ENCODE measurements around the gene LRRC15.

LRRC15 gene

DNA sequence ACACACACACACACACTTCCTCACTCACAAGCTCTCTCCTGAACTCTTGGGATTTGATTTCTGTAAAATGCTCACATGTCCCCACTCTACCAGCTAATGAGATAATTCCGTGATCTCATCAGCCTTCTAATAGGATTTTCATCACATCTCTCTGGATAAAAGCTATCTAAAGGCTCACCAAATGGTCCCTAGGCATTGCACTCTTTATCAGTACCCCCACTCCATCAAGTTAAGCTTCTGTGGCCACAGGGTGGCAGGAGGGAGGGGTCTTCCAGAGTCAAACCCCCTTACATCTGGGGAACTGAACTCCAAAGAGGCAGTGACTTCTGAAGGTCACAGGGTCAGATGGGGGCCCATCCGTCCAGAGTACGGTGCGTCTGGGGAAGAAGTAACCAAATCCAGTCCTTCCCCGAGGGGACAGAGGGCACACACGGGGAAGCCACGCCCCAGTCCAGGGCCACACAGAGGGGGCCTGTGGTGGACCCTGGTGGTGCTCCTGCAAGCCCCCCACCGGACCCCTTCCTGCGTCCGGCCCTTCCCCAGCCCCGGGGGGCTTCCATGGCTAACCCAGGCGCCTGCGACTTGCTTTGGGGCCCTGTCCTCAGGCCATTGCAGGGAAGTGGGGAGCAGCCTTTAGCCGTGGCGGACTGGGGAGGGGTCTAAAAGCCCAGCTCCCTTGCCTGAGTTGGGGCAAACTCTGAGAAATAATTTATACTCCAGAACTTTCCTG, 44.0 kb downstream of the LRRC15 start:
- H3K36me3 Mint-ChIP-seq: no peaks in the 10 kb centered on the region
- no peak for ATAC-seq
- DNase-seq (ENCODE audit: low spot score in 2 of 2): no peak
- H3K4me3 Mint-ChIP-seq: no peak overlapping the region
- H3K27ac Mint-ChIP-seq: no peak overlapping the region
- H3K4me1 Mint-ChIP-seq: no peaks in the 10 kb centered on the region
- no peaks in the 10 kb centered on the region for H3K9me3 Mint-ChIP-seq

- Mint-ChIP-seq H3K36me3 (no peaks in the 10 kb centered on the region), H3K9me3 (no peaks in the 10 kb centered on the region), H3K4me3 (no peak overlapping the region), H3K27ac (no peak overlapping the region), H3K4me1 (no peaks in the 10 kb centered on the region)
- DNase-seq (ENCODE audit: low spot score in 2 of 2) (no peak), ATAC-seq (no peak)
These were observed 44.7 kb downstream of the LRRC15 start for GRCh38 chr3:194324823-194325327.

GRCh38 chr3:194323785-194324735, 45.5 kb downstream of the LRRC15 start:
- H3K27ac Mint-ChIP-seq: no peak overlapping the region
- ATAC-seq: peak; percentile 87
- H3K9me3 Mint-ChIP-seq: peaks cover 5% of the 10 kb centered on the region
- H3K36me3 Mint-ChIP-seq: no peaks in the 10 kb centered on the region
- no peak overlapping the region for H3K4me3 Mint-ChIP-seq
- no peak for DNase-seq (ENCODE audit: low spot score in 2 of 2)
- H3K4me1 Mint-ChIP-seq: no peaks in the 10 kb centered on the region

GRCh38 chr3:194322678-194323211, 46.8 kb downstream of the LRRC15 start:
- ATAC-seq (peak; percentile 66), DNase-seq (ENCODE audit: low spot score in 2 of 2) (no peak)
- Mint-ChIP-seq H3K4me1 (no peaks in the 10 kb centered on the region), H3K27ac (peak overlapping the region; percentile 16), H3K36me3 (no peaks in the 10 kb centered on the region), H3K9me3 (peaks cover 8% of the 10 kb centered on the region), H3K4me3 (peak overlapping the region; percentile 22)

- Mint-ChIP-seq H3K4me3 (peak overlapping the region; percentile 22), H3K4me1 (no peaks in the 10 kb centered on the region), H3K9me3 (peaks cover 8% of the 10 kb centered on the region), H3K36me3 (no peaks in the 10 kb centered on the region), H3K27ac (peak overlapping the region; percentile 16)
- ATAC-seq: no peak
- DNase-seq (ENCODE audit: low spot score in 2 of 2): no peak
These were observed 47.6 kb downstream of the LRRC15 start for GRCh38 chr3:194321693-194322640.

DNA sequence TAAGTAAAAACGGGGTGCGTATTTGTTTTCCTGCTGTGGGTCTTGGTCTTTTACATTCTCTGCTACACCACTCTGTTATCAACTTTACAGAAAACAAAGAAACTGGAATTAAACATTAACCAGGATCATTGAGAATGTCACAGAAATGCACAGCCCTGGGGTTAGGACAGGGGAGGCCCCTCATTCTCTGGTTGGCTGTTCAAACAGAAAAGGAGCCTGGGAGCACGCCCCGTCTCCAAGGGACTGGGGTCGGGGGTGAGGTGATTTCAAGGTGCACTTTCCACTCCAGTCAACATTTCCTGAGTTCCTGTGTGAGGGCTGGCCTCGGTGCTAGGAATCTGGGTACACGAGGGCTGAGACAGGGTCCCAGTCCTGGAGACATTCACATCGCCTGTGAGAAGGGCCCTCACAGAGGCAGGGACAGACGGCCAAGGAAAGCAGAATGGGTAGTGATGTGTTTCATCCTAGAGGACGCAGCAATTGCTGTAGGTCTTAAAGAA, 48.7 kb downstream of the LRRC15 start:
- H3K4me1 Mint-ChIP-seq: no peaks in the 10 kb centered on the region
- peaks cover 8% of the 10 kb centered on the region for H3K9me3 Mint-ChIP-seq
- DNase-seq (ENCODE audit: low spot score in 2 of 2) (no peak), ATAC-seq (no peak)
- H3K36me3 Mint-ChIP-seq: no peaks in the 10 kb centered on the region
- no peak overlapping the region for H3K27ac Mint-ChIP-seq
- no peak overlapping the region for H3K4me3 Mint-ChIP-seq

DNA sequence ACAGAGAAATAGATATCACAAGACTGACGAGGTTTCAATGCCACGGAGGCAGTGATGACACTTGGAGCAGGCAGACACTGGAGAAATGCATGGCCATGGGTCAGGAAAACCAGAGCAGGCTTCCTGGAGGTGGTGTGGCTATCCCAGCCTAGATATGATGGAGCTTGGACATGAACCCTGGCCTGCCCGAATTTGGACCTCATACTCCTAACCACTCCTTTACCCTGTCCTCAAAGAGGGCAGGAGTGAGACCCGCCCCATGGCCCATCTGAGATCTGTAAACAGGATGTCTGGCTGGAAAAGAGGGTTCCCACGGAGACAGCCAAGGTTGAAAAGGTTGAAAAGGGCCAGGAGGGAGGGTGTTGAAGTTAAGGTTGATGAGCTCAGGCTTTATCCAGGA, 49.4 kb downstream of the LRRC15 start:
- H3K27ac Mint-ChIP-seq: no peak overlapping the region
- peaks cover 3% of the 10 kb centered on the region for H3K4me1 Mint-ChIP-seq
- H3K9me3 Mint-ChIP-seq: peaks cover 8% of the 10 kb centered on the region
- no peak for DNase-seq (ENCODE audit: low spot score in 2 of 2)
- H3K36me3 Mint-ChIP-seq: no peaks in the 10 kb centered on the region
- no peak overlapping the region for H3K4me3 Mint-ChIP-seq
- ATAC-seq: no peak

GRCh38 chr3:194318511-194319161, 50.9 kb downstream of the LRRC15 start:
- ATAC-seq: no peak
- no peak for DNase-seq (ENCODE audit: low spot score in 2 of 2)
- H3K27ac Mint-ChIP-seq: no peak overlapping the region
- H3K4me1 Mint-ChIP-seq: peaks cover 7% of the 10 kb centered on the region
- H3K36me3 Mint-ChIP-seq: no peaks in the 10 kb centered on the region
- H3K4me3 Mint-ChIP-seq: no peak overlapping the region
- peaks cover 8% of the 10 kb centered on the region for H3K9me3 Mint-ChIP-seq

DNA sequence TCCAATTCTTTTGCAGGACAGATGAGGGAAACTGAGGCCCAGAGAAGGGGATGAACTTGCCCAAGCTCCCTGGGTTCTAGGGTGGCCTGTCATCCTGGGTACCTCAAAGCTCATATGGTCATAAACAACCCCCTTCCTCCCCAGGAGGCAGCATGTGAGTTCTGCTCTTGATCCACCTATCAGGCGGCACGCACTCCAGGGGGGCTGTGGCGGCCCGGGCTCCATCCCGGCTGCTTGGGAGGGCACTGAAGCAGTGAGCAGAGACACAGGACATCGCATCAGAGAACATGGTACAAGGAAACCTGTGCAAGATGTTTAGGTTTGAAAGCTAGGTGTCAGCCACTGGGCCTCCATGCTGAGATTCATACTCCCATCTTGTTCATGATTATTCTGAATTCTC, 52.6 kb downstream of the LRRC15 start:
- ATAC-seq (no peak), DNase-seq (ENCODE audit: low spot score in 2 of 2) (no peak)
- peaks cover 7% of the 10 kb centered on the region for H3K4me1 Mint-ChIP-seq
- H3K9me3 Mint-ChIP-seq: peaks cover 8% of the 10 kb centered on the region
- no peaks in the 10 kb centered on the region for H3K36me3 Mint-ChIP-seq
- H3K27ac Mint-ChIP-seq: no peak overlapping the region
- no peak overlapping the region for H3K4me3 Mint-ChIP-seq

- DNase-seq (ENCODE audit: low spot score in 2 of 2) (no peak), ATAC-seq (peak; percentile 44)
- Mint-ChIP-seq H3K4me3 (peak overlapping the region; percentile 68), H3K9me3 (peaks cover 8% of the 10 kb centered on the region), H3K4me1 (peaks cover 7% of the 10 kb centered on the region), H3K27ac (no peak overlapping the region), H3K36me3 (no peaks in the 10 kb centered on the region)
These were observed 53.6 kb downstream of the LRRC15 start for GRCh38 chr3:194315965-194316361.

DNA sequence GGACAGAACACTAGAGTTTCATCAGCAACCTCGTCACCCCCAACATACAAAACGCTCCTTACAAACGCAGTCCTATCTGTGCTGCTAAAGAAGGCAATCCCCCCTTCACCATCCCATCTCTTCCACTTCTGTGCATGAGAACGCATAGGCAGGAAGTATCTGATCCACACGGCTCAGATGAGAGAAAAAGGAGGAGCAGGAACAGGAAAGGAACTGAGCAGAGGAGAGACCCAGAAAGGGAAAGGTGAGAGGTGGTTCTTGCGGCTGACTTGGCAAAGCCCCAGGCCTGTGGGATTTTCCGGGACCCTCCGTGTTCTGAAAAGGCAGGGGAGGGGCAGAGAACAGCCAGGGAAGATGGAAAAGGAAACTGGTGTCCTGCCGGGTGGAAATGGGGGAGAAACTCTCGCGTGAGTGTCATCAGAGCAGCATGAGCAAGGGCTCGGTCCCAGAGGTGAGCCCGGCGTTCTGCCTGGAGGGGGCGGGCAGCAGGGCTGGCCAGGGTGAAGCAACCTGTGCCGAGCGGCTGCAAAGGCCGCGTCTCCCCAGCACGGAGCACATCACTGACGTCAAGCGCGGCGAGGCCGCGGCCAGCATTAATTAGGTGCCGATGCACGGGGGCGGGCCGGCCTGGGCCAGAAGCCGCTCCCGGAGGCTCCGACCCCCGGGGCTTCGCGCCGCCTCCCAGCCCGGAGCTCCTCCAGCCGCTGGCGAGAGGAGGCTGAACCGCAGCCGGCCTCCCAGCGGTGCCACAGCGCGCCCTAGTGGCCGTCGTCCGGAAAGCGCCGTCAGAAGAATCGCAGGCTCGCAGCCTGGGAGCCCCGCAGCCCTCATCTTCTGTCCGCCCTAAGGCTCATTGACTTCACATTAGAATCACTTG, 54.2 kb downstream of the LRRC15 start:
- Mint-ChIP-seq H3K36me3 (no peaks in the 10 kb centered on the region), H3K4me1 (peaks cover 7% of the 10 kb centered on the region), H3K27ac (no peak overlapping the region), H3K4me3 (peak overlapping the region; percentile 68), H3K9me3 (peaks cover 8% of the 10 kb centered on the region)
- ATAC-seq: peak; percentile 84
- peak; percentile 88 to 92 for DNase-seq (ENCODE audit: low spot score in 2 of 2)

- Mint-ChIP-seq H3K4me3 (peak overlapping the region; percentile 68), H3K4me1 (peaks cover 7% of the 10 kb centered on the region), H3K36me3 (no peaks in the 10 kb centered on the region), H3K27ac (no peak overlapping the region), H3K9me3 (peaks cover 8% of the 10 kb centered on the region)
- ATAC-seq (no peak), DNase-seq (ENCODE audit: low spot score in 2 of 2) (no peak)
These were observed 55.0 kb downstream of the LRRC15 start for GRCh38 chr3:194314388-194315068.
